ENCODE data around the gene RAB3A.

DNA sequence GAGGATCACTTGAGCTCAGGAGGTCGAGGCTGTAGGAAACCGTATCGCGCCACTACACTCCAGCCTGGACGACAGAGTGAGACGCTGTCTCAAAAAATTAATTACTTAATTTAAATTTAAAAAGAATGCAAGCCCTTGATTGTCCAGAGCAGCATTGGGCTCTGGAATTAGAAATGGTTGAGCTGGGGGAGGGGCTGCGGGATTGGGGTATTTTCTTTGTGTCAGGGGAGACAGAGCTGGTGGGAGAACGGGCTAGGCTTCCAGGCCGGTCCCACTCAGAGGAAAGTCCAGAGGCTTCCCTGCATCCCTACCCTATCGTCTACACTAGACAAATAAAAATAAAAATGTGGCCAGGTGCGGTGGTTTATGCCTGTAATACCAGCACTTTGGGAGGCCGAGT lies 2.2 kb upstream of the RAB3A start:
- no peak for TF ChIP-seq POLR2A (IDR thresholded peaks at IDR 0.05)
- TF ChIP-seq CTCF (IDR thresholded peaks at IDR 0.05) = no peak
- TF ChIP-seq POLR2AphosphoS5 (IDR thresholded peaks at IDR 0.05) = no peak

Measured in prostate gland (tissue), 2 donors.